Erythroblast (primary cell): ENCODE results near the gene MALT1.

Source experiments
- DNase-seq, 2 experiments: peaks; one replicate each; lab custom pipeline; 2025; lab: John Stamatoyannopoulos, UW
- GATA1 ChIP-seq: IDR thresholded peaks from 2 replicates; pipeline ENCODE4 v1.6.1; 2011; ENCODE audit warnings: low read depth, mild to moderate bottlenecking, control low read depth, low read length, moderate library complexity
- POLR2A ChIP-seq: IDR thresholded peaks from 2 replicates; pipeline ENCODE4 v1.6.1; 2011; ENCODE audit warnings: mild to moderate bottlenecking, low read length

MALT1 gene

GRCh38 chr18:58671111-58671631, at the start of gene MALT1:
Gene MALT1, plus strand, starts transcription at chr18:58671465. Its CDS starts 179 bp downstream, at chr18:58671644.
- peak; percentile 93 to 97 for DNase-seq
- peak; percentile 61 for TF ChIP-seq POLR2A
- TF ChIP-seq GATA1, result no peak

- DNase-seq, result no peak
- no peak for TF ChIP-seq POLR2A
- no peak for TF ChIP-seq GATA1
These were observed 47.3 kb upstream of the MALT1 start for GRCh38 chr18:58624011-58624410.

GRCh38 chr18:58625839-58626238, 45.4 kb upstream of the MALT1 start:
- DNase-seq, result no peak
- TF ChIP-seq POLR2A (no peak), GATA1 (no peak)

- no peak for DNase-seq
- TF ChIP-seq GATA1 (no peak), POLR2A (no peak)
These were observed 41.2 kb upstream of the MALT1 start for GRCh38 chr18:58630071-58630470.

GRCh38 chr18:58631301-58631700, 40.0 kb upstream of the MALT1 start:
- TF ChIP-seq POLR2A (no peak), GATA1 (no peak)
- no peak for DNase-seq

- DNase-seq, result no peak
- no peak for TF ChIP-seq POLR2A
- no peak for TF ChIP-seq GATA1
These were observed 38.7 kb upstream of the MALT1 start for GRCh38 chr18:58632552-58632951.

- no peak for DNase-seq
- TF ChIP-seq GATA1, result no peak
- no peak for TF ChIP-seq POLR2A
These were observed 37.4 kb upstream of the MALT1 start for GRCh38 chr18:58633874-58634273.

- peak; percentile 25 to 40 for DNase-seq
- no peak for TF ChIP-seq GATA1
These were observed 35.4 kb upstream of the MALT1 start for GRCh38 chr18:58635891-58636290.

GRCh38 chr18:58637197-58637596, 34.1 kb upstream of the MALT1 start:
- TF ChIP-seq GATA1 (no peak), POLR2A (no peak)
- no peak for DNase-seq

- TF ChIP-seq GATA1, result no peak
- TF ChIP-seq POLR2A, result no peak
- no peak for DNase-seq
These were observed 33.3 kb upstream of the MALT1 start for GRCh38 chr18:58637946-58638345.

GRCh38 chr18:58638441-58638840, 32.8 kb upstream of the MALT1 start:
- no peak for DNase-seq
- TF ChIP-seq GATA1 (no peak), POLR2A (no peak)

GRCh38 chr18:58639237-58639636, 32.0 kb upstream of the MALT1 start:
- no peak for DNase-seq
- TF ChIP-seq GATA1 (no peak), POLR2A (no peak)

- DNase-seq, result no peak
- no peak for TF ChIP-seq GATA1
- no peak for TF ChIP-seq POLR2A
These were observed 31.4 kb upstream of the MALT1 start for GRCh38 chr18:58639751-58640427.

- DNase-seq, result no peak
These were observed 30.8 kb upstream of the MALT1 start for GRCh38 chr18:58640428-58640805.

More at GRCh38 chr18:58640428-58640805, 30.8 kb upstream of the MALT1 start:
- TF ChIP-seq POLR2A, result no peak
- no peak for TF ChIP-seq GATA1
